ENCODE results near the gene EHD2.

- TF ChIP-seq CTCF (optimal IDR thresholded peaks at IDR 0.05 in 1 of 3, IDR thresholded peaks at IDR 0.05 in 1 of 3, conservative IDR thresholded peaks at IDR 0.05 in 1 of 3; ENCODE audit: extremely low read depth in 1 of 3, insufficient read depth in 2 of 3, low read length in 3 of 3): no peak
- TF ChIP-seq EZH2 (IDR thresholded peaks at IDR 0.05; ENCODE audit: low read length): no peak
Observed at GRCh38 chr19:47755762-47756626, 42.8 kb downstream of the EHD2 start.
